K562 (cell line): Measurements from ENCODE around the gene BZW2. TPM values are rescaled to one million over a fixed set of nuclear protein-coding genes. Genes with fewer than 3 reads are reported as not detected.

ENCODE experiments used
- ATF6 ChIP-seq: sonication (generic); formaldehyde crosslinking; IDR thresholded peaks from 2 replicates; pipeline ENCODE4 v1.4.0; 2020; ENCODE audit warnings: mild to moderate bottlenecking, missing genetic modification reagents
- BDP1 ChIP-seq: IDR thresholded peaks from 3 replicates; pipeline ENCODE4 v1.6.1; 2011; ENCODE audit not compliant: insufficient read length, insufficient read depth
- DDX20 ChIP-seq: fragments of 450-650 bp; IDR thresholded peaks from 2 replicates; pipeline ENCODE4 v1.6.1; 2016; ENCODE audit warnings: missing genetic modification characterization, low read depth, mild to moderate bottlenecking, missing compliant biosample characterization, moderate library complexity
- EP300 ChIP-seq: IDR thresholded peaks from 2 replicates; pipeline ENCODE4 v1.6.1; 2012; ENCODE audit warnings: low read length, improper control_type of control experiment
- ETV1 ChIP-seq: fragments of 450-650 bp; conservative IDR thresholded peaks from 2 replicates; pipeline ENCODE4 v1.6.1; 2016; ENCODE audit warnings: missing genetic modification characterization, control low read depth, low read depth, missing compliant biosample characterization
- ETV5 ChIP-seq: sonication (generic); formaldehyde crosslinking; IDR thresholded peaks from 2 replicates; pipeline ENCODE4 v1.4.0; 2020; ENCODE audit warnings: low read depth, mild to moderate bottlenecking, missing genetic modification reagents
- EZH2 ChIP-seq: IDR thresholded peaks from 2 replicates; pipeline ENCODE4 v1.6.1; 2012; ENCODE audit warnings: low read depth, mild to moderate bottlenecking, inconsistent platforms, low read length, borderline replicate concordance
- GTF2A2 ChIP-seq: IDR thresholded peaks from 2 replicates; pipeline ENCODE4 v1.6.1; 2016; ENCODE audit warnings: mild to moderate bottlenecking, missing genetic modification characterization, missing compliant biosample characterization
- HEY1 ChIP-seq: fragments of 250-450 bp; sonication (Bioruptor Pico); IDR thresholded peaks from 2 replicates; pipeline ENCODE4 v1.5.0; 2020; ENCODE audit warnings: mild to moderate bottlenecking, moderate library complexity, borderline replicate concordance
- HSF4 ChIP-seq: fragments of 250-450 bp; sonication (Bioruptor Pico); IDR thresholded peaks from 2 replicates; pipeline ENCODE4 v2.1.2; 2022; ENCODE audit warnings: mild to moderate bottlenecking, moderate library complexity, borderline replicate concordance
- IFI16 ChIP-seq: fragments of 250-450 bp; sonication (Bioruptor Pico); IDR thresholded peaks from 2 replicates; pipeline ENCODE4 v2.1.2; 2022; ENCODE audit warnings: mild to moderate bottlenecking, inconsistent platforms
- KLF10 ChIP-seq: fragments of 250-450 bp; sonication (Bioruptor Pico); IDR thresholded peaks from 2 replicates; pipeline ENCODE4 v1.6.1; 2021; ENCODE audit warnings: matching md5 sums
- KLF16 ChIP-seq: IDR thresholded peaks from 2 replicates; pipeline ENCODE4 v1.6.1; 2016; ENCODE audit warnings: antibody characterized with exemption
- MAFG ChIP-seq: fragments of 450-650 bp; conservative IDR thresholded peaks from 2 replicates; pipeline ENCODE4 v1.6.1; 2016; ENCODE audit warnings: missing genetic modification characterization, missing compliant biosample characterization
- MAZ ChIP-seq, 2 experiments: fragments of 450-650 bp in 1 of 2; sonication (generic) in 1 of 2; formaldehyde crosslinking; IDR thresholded peaks in 1 of 2; conservative IDR thresholded peaks in 1 of 2; 2 replicates each; pipeline versions ENCODE4 v1.4.0 to v1.5.0; 2020; ENCODE audit warnings: mild to moderate bottlenecking in 1 of 2, missing genetic modification reagents in 1 of 2
- MTA1 ChIP-seq: fragments of 450-650 bp; IDR thresholded peaks from 2 replicates; pipeline ENCODE4 v1.6.1; 2017; ENCODE audit warnings: borderline replicate concordance
- PPARD ChIP-seq: fragments of 250-450 bp; sonication (Bioruptor Pico); IDR thresholded peaks from 2 replicates; pipeline ENCODE4 v1.8.0; 2022; ENCODE audit warnings: inconsistent platforms, mild to moderate bottlenecking, moderate library complexity
- THRA ChIP-seq: fragments of 450-650 bp; IDR thresholded peaks from 2 replicates; pipeline ENCODE4 v1.6.1; 2017; ENCODE audit warnings: mild to moderate bottlenecking, moderate library complexity
- XRCC5 ChIP-seq: fragments of 200-400 bp; formaldehyde crosslinking; IDR thresholded peaks from 2 replicates; pipeline ENCODE4 v1.6.1; 2017; ENCODE audit warnings: low read depth, mild to moderate bottlenecking, low read length
- ZBED1 ChIP-seq: IDR thresholded peaks from 2 replicates; pipeline ENCODE4 v1.6.1; 2014
- ZBTB17 ChIP-seq: fragments of 450-650 bp; formaldehyde crosslinking; IDR thresholded peaks from 2 replicates; pipeline ENCODE4 v1.4.0; 2020; ENCODE audit warnings: mild to moderate bottlenecking
- ZBTB33 ChIP-seq: sonication (generic); formaldehyde crosslinking; IDR thresholded peaks from 2 replicates; pipeline ENCODE4 v1.8.1; 2023; ENCODE audit warnings: mild to moderate bottlenecking, missing genetic modification reagents
- ZNF133 ChIP-seq: fragments of 250-450 bp; sonication (Bioruptor Pico); IDR thresholded peaks from 2 replicates; pipeline ENCODE4 v1.4.0; 2020; ENCODE audit warnings: mild to moderate bottlenecking
- ZNF707 ChIP-seq: fragments of 250-450 bp; sonication (Bioruptor Pico); conservative IDR thresholded peaks from 2 replicates; pipeline ENCODE4 v1.8.0; 2022; ENCODE audit warnings: inconsistent platforms, mild to moderate bottlenecking, moderate library complexity
- ZZZ3 ChIP-seq: fragments of 450-650 bp; IDR thresholded peaks from 2 replicates; pipeline ENCODE4 v1.6.1; 2016; ENCODE audit warnings: antibody characterized with exemption, mild to moderate bottlenecking, moderate library complexity
- polyA plus RNA-seq, 8 experiments: library from polyadenylated mRNA; depleted of rRNA in 4 of 8; stranded (reverse) in 5 of 8; unstranded in 3 of 8; fragments of >200 nt; fragmentation: Nextera tagmentation in 2 of 8; fragmentation: Illumina TruSeq in 1 of 8; extraction: Ambion mirVana in 2 of 8; extraction: Trizol in 1 of 8; gene quantifications; 2 replicates each; pipeline versions ENCODE4 v1.2.1 to v1.2.3, GENCODE V29; 2011 to 2014; ENCODE audit warnings: inconsistent platforms in 1 of 8, missing spikeins in 1 of 8
- total RNA-seq, 7 experiments: library from RNA; depleted of rRNA in 6 of 7; stranded (reverse); fragments of >200 nt in 6 of 7; fragmentation: Illumina TruSeq in 2 of 7; extraction: Trizol in 2 of 7; gene quantifications; 2 replicates each; pipeline versions ENCODE4 v1.2.1 to v1.2.3, GENCODE V29; 2011 to 2021; ENCODE audit warnings: low replicate concordance in 1 of 7

The BZW2 gene
- total and polyA plus RNA-seq, 9 of the 15 experiments (the other 6 are each of a cell fraction or from before 2014, with no cell fraction given) = 140 to 316 (median 173) TPM

- peak; percentile 46; the same call in 1 of the 2 replicates for TF ChIP-seq ETV1 (tag)
- peak; percentile 74 for TF ChIP-seq EP300
- no peak for TF ChIP-seq MTA1
- TF ChIP-seq MAFG = peak; percentile 82
- no peak for TF ChIP-seq ATF6 (CRISPR knock-in tag)
- TF ChIP-seq ZBED1 = 0 out of 2 replicates have a peak, but pooled peaks have one; percentile 38
- TF ChIP-seq ZBTB33 (CRISPR knock-in tag) = no peak
- peak; percentile 65 for TF ChIP-seq ZBTB17 (CRISPR knock-in tag)
- peak; percentile 71; the same call in 1 of the 2 replicates for TF ChIP-seq HSF4 (CRISPR knock-in tag)
- peak; percentile 51 to 61; a peak in 2 of 4 replicates for TF ChIP-seq MAZ (CRISPR knock-in tag; conservative IDR thresholded peaks at IDR 0.05 in 1 of 2, IDR thresholded peaks at IDR 0.05 in 1 of 2)
- no peak for TF ChIP-seq IFI16 (CRISPR knock-in tag)
- TF ChIP-seq KLF10 = no peak
- TF ChIP-seq THRA = no peak
- TF ChIP-seq GTF2A2 (tag) = peak; percentile 83
- no peak for TF ChIP-seq PPARD
- no peak for TF ChIP-seq ZNF707
- TF ChIP-seq ETV5 (CRISPR knock-in tag) = no peak
- no peak for TF ChIP-seq XRCC5
- TF ChIP-seq BDP1 = no peak
- TF ChIP-seq EZH2 = no peak
- no peak for TF ChIP-seq ZZZ3
- no peak for TF ChIP-seq HEY1 (CRISPR knock-in tag)
- no peak for TF ChIP-seq KLF16
- TF ChIP-seq ZNF133 = no peak
- TF ChIP-seq DDX20 = peak; percentile 93
These were observed 22.3 kb downstream of the BZW2 start (continued) for GRCh38 chr7:16668049-16668858.
